HG03045 (cell line): Measurements from ENCODE around the gene DONSON.
"Not testable (repeated sequence)": the region's sequence is repeated elsewhere in the genome, so short reads cannot be mapped to it uniquely, and the experiment has no call there.

ENCODE experiments used
- ATAC-seq: cut with Tn5 transposase; IDR thresholded peaks from one replicate; pipeline ENCODE4 v1.9.1; 2021; ENCODE audit warnings: mild to moderate bottlenecking, moderate library complexity; ENCODE audit not compliant: unreplicated experiment

Gene DONSON, protein sequence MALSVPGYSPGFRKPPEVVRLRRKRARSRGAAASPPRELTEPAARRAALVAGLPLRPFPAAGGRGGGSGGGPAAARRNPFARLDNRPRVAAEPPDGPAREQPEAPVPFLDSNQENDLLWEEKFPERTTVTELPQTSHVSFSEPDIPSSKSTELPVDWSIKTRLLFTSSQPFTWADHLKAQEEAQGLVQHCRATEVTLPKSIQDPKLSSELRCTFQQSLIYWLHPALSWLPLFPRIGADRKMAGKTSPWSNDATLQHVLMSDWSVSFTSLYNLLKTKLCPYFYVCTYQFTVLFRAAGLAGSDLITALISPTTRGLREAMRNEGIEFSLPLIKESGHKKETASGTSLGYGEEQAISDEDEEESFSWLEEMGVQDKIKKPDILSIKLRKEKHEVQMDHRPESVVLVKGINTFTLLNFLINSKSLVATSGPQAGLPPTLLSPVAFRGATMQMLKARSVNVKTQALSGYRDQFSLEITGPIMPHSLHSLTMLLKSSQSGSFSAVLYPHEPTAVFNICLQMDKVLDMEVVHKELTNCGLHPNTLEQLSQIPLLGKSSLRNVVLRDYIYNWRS

DNA sequence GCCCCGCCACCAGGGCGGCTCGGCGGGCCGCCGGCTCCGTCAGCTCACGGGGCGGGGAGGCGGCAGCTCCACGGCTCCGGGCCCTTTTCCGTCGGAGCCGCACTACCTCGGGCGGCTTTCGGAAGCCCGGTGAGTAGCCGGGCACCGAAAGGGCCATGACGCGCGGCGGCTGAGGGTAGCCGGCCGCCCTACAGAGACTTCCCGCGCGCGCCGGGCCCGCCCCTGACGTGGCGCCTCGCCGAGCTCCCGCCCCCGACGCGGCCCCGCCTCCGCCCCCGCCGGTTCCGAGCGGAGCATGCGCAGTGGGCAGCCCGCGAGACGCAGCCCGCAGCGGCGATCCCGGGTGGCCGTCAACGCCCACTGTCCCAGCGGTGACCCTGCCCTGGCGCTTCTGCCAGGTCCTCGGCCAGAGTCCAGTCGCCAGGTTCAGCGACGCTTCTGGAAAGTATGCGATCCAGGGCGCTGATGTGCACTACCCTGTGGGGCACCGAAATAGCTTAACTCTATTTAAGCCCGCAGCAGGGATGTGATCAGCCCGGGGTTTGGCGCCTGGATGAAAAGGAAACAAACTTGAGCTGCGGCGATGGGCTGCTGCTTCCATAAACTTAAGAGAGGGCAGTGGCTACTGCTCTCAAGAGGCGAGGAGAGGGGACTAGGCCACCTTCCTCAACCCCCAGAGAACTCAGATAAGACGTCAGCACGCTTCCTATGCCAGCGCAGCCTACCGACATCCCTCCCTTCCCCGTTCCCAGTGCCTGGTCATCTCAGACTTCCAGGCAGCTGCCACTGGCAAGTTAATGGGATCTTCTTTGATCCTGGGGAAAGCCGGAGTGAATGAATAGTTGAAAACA lies at the start of gene DONSON:
DONSON (minus strand) TSS at position 200 of the 851 bp plus-strand sequence; CDS start at position 157, 43 bp downstream.
- ATAC-seq = peak; percentile 87

GRCh38 chr21:33634254-33634653 lies 45.8 kb upstream of the DONSON start:
- ATAC-seq = no peak

GRCh38 chr21:33626151-33626550 lies 37.7 kb upstream of the DONSON start:
- ATAC-seq = not testable (repeated sequence)

- no peak for ATAC-seq
Observed at GRCh38 chr21:33622253-33622652, 33.8 kb upstream of the DONSON start.

DNA sequence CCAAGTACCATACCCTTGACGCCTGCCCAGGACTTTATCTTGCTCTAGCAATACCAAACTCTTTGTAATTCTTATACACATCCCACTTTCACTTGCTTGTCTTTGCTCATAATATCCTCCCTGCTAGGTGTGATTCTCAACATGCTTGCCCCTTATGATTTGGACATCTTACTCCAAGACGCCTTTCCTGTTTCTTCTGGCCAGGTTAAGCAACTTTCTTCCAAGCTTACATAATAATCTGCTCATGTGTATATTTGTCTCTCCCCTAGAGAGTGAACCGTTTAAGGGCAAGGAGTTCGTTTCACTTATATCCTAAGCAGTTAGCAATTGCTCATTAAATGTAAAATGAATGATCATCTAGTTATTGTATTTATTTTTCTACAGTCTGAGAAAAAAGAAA lies 31.2 kb upstream of the DONSON start:
- no peak for ATAC-seq

DNA sequence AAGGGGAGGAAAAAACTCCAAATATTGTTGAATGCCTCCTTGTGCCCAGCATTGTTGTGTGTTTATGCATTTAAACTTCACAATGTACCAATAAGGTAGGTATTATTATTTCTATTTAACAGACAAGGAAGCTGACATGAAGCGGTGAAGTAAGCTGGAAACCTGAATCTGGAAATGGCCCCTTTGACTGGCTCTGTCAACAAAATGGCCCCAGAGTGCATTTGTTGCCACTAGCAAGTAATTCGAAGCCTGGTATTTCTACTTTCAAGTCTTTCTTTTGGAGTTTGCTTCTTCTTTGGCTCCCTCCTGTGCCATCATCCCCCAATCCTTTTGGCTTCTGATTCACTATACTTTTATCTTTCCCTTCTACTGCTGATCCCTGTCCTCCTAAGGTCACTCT lies 29.9 kb upstream of the DONSON start:
- ATAC-seq = no peak

- ATAC-seq = not testable (repeated sequence)
Observed at GRCh38 chr21:33617565-33617964, 29.1 kb upstream of the DONSON start.

- no peak for ATAC-seq
Observed at GRCh38 chr21:33611006-33611744, 22.7 kb upstream of the DONSON start.

GRCh38 chr21:33608559-33608958 lies 20.1 kb upstream of the DONSON start:
- no peak for ATAC-seq

DNA sequence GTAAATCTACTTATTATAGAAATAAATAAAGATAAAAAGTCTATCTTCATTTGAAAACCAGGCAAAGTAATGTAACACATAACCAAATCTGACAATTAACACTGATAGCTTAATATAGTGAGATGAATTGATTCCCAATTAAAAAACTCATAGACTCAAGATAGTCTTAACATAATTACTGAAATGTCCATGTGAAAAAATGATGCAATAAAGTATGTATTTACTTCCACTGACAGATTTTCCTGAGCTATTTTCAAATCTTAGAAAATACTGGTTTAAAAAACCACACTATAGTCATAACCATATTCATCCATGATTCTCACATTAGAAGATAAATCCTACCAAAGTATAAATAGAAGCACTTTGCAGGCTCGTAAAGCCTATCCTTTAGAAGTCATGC lies 9.6 kb upstream of the DONSON start:
- no peak for ATAC-seq

GRCh38 chr21:33587792-33588484 lies 546 bp downstream of the DONSON start:
- ATAC-seq = no peak

DNA sequence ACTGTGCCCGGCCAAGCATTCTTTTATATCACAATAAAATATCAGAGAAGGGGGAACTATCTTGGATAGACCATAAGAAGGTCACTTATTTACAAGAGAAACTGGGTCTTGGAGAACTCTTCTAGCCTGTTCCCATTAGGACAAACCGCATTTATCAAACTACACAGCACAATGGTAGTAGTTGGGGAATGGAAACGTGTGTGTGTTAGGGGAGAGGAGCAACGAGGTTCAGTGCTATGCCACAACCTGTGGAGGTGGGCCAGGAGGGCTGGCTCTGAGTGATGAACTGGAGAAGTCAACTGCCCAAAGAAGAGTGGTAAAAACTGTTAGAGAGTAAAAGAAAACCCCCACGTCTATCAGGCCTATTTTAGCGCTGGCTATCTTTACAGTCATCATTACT lies 1.6 kb downstream of the DONSON start:
- ATAC-seq = no peak

DNA sequence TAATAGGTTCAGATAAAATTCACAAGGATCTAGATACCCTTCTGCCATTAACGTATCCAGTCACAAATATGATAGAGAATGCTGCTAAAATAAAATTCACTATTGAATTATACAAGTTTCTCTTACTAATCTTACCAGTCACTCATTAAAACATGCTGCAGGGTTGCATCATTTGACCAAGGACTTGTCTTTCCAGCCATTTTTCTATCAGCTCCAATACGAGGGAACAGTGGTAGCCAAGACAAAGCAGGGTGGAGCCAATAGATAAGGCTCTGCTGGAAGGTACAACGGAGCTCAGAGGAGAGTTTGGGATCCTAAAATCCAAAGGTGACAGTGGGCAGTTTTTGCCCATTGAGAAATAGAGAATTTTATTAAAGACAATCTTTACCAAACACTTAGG lies 4.0 kb downstream of the DONSON start:
- ATAC-seq = no peak

DNA sequence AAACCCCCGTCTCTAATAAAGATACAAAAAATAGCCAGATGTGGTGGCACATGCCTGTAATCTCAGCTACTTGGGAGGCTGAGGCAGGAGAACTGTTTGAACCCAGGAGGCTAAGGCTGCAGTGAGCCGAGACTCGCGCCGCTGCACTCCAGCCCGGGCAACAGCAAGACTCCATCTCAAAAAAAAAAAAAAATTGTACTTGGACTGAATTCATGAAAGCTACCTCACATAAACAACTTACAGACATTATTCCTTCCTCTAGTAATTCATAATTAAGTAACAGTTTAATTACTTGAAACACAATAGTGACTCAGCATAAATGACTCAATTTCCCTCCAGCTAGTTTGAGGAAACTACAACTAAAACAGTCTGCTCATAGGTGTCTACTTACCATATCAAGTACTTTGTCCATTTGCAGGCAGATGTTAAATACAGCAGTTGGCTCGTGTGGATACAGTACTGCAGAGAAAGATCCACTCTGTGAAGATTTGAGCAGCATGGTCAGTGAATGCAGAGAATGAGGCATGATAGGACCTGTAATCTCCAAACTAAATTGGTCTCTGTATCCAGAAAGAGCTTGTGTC lies 9.4 kb downstream of the DONSON start:
- ATAC-seq = no peak

DNA sequence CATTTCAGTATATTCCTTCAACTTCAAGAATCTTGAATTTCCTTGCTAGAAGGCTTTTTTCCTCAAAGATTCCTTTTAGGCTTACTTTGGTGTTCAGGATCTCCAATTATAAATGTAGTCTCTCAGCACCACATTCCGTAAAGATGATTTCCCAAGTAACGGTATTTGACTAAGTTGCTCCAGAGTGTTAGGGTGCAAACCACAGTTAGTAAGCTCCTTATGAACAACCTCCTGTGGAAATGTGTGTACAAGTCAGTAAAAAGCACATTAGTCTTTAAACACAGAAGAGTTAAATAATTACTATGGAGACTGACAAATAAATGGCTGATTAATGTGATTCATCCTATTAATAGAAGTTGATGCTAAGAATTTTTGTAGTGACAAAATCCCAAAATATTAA lies 10.3 kb downstream of the DONSON start:
- ATAC-seq = no peak

GRCh38 chr21:33576741-33577141 lies 11.7 kb downstream of the DONSON start:
- not testable (repeated sequence) for ATAC-seq

DNA sequence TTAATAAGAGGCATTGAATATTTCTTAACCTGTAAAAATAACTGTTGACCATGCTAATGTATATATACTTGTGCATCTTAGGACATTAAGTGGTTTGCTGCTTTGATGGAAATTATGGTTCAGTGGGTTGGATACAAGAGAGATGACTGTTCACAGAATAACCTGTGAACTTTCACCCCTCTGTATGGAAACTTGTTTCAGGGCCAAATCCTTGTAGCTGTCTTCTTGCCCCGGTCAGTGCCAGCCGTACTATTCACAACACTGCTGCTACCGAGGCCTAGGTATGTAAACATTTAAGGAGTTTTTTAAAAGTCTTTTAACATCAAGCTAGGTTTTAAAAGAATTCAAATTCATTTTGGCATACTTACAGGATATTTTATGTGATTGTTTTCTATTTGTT lies 16.1 kb downstream of the DONSON start:
- no peak for ATAC-seq

DNA sequence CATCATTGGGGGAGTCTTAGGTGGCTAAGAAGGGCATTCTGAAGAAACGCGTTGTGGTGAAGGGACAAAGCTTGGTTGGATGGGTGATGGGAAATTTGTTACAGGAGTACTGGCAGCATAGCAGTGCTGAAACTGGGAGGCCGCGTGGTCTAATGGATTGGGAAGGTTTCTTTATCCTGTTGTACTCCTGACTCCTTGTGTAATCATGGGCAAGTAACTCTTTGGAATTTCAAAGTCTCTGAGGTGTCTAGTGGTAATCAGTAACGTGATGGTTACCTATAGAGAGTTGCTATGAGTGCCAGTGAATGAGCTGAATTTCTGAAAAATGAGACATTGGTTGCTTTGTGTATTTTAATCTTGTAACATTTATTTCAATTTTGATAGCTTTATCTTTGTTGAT lies 18.5 kb downstream of the DONSON start:
- ATAC-seq = no peak

DNA sequence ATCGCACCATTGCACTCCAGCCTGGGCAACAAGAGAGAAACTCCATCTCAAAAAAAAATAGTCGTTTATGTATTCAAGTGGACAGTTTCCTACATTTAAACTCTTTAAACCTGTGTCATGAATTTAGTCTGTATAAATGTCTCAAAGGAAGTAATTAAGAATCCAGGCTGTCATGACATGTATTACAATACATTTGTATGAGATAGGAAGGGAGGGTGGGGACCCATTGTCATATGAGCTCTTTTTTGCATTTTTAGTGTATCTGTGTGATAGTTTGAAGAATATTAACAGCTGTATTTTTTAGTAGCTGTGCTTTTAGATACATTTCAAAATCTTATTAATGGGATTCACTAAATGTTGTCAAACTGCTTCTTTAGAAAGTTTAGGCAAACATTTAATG lies 20.0 kb downstream of the DONSON start:
- no peak for ATAC-seq

GRCh38 chr21:33567914-33568313 lies 20.6 kb downstream of the DONSON start:
- no peak for ATAC-seq
